ENCODE data around the gene SORL1-AS1.
"Not testable (repeated sequence)": the region's sequence is repeated elsewhere in the genome, so short reads cannot be mapped to it uniquely, and the experiment has no call there.

The SORL1-AS1 gene

DNA sequence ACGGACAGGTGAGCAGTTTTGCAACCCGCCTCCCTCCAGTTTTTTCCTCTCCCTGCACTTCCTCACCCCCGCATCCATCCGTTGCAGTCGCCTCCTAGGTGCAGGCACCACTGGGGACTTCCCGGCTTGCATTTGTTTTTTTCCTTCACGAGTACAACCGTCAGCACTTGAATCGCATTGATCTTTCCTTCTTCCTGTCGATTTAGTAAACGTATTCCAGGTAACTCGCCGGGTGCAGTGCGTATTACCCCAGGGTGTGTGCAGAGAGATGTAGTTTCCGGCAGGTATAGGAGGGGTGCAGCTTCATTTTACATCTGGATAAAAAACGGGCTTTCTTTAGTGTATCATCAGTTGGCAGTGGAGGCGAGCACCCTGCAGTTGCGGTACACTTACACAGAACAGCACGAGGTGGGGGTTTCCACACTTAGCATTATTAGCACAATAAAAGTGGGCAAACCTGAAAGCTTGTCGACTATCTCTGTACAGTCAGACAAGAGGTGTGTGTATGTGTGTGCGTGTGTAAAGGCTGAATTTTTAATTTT, at the start of gene SORL1-AS1:
Gene SORL1-AS1 (minus strand): TSS at position 359 of the 542 bp plus-strand sequence.
- DNase-seq: no peak

DNA sequence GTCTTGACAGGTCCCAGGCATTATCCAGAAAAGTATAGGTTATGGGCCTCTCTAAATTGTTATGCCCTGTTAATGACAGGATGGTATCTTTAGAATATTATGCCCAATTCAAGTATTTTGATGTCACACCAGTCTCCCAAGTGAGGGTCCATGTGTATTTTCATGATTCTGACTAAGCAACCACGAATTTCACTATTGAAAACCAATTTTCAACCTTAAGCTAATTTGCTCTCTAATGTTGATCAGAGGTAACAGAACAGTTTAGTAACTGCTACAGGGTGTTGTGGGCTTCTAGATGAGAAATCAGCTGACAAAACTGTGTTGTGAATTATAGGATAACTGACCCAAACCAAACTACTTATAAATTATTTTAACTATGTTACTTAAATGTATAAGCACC, 48.0 kb upstream of the SORL1-AS1 start:
- DNase-seq: no peak

DNA sequence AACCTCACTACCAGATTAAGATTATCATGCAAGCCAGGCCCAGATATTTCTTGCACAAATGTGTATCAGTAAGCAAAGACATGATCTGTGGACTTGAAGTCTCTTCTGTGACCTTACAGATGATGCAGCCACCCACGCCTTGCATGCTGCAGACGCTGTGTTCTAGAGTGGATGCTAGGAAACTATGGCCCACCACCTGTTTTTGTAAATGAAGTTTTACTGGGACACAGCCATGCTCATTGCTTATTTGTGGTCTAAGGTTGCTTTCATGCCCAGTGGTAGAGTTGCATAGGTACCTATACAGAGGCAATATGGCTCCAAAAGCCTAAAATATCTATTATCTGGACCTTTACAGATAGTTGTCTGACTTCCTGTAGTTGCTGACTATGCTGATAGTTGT, 47.5 kb upstream of the SORL1-AS1 start:
- DNase-seq: no peak

DNA sequence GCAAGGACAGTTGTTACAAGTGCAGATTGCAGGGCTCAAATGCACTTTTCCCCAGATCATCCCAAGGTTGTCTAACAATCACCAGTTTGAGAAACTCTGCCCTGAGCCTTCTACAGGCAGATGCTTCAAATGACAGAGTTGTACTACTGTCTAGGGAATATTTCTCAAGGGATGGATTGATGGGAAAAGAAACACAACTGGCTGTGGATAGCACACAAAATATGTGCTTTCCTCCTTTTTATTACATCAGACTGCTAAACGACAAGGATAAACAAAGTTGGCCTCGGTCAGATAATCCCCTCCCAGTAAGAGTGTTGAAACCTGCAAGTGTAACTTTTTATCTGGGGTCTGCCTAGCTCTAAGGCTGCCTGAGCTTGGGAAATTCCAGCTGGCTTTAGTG, 46.6 kb upstream of the SORL1-AS1 start:
- DNase-seq: no peak

DNA sequence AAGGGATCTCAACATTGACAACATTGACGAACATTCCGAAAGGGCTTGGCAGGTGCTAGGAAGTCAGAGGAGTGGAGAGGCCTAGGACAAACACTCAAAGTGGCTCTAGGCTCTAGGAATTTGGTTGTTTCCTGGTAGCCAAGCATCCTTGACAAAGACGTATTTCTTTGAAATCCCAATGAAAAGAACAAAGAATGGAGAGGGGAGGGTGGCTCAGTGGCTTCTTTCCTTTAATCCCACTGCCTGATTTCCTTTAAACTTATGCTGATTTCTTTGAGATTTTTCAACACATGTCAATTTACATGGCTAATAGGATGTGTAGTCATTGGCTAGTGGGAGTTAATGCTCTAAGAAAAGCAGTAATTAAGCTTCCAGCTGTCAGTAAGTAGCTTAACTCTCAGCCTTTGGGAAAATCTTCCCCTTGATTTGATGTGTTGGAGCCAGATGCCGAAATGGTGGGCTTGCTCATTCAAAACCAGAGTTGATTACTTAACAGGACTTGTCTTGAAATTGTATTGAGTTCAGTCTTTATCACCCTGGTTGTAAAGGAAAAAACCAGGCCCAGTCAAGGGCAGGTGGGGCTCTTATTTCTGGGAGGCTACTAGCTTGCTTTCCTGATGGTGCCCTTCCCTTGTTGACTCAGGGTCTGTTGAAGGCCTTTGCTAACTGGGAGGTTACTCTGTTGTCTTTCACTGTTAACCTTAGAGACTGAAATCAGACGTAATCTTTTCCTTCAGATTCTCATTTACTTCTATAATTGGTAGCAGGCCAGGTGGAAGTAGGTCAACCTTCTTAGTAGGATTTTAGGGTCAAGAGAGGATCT, 44.6 kb upstream of the SORL1-AS1 start:
- no peak for DNase-seq

DNA sequence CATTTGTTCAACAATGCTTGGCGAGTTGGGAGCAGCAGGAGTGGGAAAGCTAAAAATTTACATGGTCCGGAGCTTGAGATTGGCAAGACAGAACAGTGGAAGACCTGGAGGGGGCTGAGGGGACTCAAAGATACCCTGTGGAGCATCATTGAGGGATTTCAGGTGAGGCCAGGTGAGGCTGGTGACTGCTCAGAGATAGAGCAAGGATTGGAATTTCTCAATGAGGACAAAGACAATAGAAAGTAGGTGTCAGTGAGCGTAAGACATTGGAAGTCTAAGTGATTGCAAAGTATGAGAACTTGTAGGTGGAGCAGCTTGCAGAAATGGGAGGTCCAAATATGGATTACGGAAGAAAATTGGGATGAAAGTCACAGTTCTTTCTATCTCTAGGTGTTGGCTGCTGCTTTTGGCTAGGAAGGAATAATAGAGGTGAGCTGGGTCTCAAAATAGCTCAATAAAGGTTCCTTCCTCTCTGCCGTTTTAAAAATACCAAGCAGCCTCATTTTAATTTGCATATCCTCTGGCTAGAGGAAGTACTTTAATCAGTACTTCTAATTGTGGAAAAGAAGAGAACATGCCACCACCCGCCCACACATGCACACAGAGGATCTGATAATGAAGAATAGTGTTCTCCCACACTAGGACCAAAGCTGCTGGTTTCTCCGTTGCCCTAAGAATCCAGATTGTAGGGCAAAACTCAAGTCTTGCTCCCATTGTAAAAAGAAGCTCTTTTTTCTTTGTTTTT, 41.8 kb upstream of the SORL1-AS1 start:
- DNase-seq: peak; percentile 66

DNA sequence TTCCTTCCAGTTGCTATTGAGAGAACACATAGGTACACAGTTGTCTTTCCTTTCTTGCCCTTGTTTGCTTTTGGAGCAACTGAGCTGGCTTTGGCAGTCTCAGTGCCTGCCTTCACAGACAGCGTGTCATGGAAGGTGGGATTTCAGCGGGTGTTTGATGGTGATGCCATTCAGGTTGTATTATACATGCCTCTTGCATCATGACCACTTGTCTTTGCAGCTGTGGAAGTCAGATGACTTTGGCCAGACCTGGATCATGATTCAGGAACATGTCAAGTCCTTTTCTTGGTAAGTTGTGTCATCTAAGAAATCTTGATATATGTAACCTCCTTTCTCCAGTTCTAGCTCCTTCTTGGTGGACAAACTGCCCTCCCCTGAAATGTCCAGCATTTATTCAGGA, 37.1 kb upstream of the SORL1-AS1 start:
- peak; percentile 22 for DNase-seq

DNA sequence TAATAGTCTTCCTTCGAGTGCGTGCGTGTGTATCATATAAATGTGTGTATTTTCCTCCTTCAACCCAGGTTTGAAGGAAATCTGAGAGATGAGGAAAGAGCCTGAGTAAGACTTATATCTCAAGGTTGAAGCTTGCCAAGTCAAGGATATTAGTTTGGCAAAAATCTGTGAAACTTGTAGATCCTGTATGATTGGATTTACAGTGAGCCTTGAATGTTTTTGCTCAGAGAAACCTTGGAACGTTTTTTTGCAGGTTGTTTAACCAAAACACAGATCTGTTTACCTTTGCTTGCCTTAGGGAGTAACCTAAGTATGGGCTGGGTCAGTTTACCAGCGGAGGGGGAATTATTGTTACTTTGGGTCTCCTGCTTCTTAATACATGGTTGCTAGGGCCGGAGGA, 35.9 kb upstream of the SORL1-AS1 start:
- no peak for DNase-seq

DNA sequence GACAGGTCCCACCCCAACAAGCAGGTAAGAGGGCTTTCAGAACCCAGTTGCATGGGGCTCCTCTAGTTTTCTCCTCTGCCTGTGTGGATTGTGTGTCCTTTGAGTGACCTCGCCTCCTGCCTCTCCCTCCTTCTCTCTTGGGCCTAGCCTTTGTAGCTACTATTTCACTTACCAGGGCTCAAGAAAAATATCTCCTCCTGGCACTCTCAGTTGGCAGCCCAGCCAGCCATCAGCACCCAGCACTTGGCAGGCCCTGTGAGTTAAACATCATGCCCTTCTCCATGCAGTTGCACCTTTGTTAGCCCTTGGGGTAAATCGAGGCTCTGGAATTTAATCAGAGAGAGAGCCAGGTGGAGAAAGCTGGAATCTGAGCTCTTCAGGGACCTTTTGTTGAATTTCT, 35.4 kb upstream of the SORL1-AS1 start:
- DNase-seq: no peak

DNA sequence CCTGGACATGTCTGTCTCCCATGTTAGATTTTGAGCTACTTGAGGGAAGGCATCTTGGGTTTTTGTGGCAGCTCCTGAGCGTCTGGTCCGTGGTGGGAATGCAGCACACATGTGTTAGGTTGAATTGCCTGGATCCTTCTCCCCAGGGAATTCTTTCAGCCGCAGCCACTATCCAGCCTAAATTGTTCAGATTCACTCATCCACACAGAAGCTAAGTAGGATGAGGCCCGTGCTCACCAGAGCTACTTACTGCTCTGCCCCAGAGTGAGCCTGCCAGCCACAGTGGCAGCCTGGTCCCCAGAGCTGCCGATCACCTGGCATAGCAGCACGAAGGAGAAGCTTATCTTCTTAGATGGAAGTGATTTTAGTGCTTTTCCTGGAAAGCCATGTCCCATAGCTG, 34.4 kb upstream of the SORL1-AS1 start:
- DNase-seq: no peak

DNA sequence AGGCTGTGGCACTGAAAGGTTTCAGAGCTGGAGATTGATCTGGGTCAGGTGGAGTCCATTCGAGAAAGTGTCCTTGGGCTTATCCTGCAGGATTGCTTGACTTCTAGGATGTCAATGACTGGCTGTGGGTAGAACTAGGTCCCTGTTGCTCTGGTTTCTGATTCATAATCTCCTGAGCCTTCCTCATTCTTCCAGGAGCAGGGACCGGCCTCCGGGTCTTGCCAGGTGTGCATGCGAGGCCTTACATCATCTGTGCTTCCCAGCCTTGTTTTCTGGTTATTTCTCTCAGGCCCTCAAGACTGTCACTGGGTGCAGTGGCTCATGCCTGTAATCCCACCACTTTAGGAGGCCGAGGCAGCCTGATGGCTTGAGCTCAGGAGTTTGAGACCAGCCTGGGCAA, 33.3 kb upstream of the SORL1-AS1 start:
- no peak for DNase-seq

DNA sequence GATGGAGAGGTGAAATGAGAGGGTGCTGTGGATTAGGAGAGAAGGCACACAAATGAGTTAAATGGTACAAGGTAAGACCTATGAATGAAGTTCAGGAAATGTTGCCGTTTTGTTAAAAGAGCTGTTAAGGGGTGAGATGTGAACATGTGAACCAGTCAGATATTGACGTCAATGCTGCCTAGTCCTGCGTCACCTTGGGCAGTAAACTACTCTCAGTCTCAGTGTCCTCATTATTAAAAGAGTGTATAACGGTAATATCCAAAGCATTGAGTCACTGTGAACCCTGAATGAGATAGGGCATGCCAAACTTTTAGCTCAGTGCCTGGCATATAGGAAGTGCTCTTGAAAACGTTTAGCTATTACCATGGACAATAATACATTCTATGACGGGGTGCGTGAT, 32.4 kb upstream of the SORL1-AS1 start:
- DNase-seq: no peak

DNA sequence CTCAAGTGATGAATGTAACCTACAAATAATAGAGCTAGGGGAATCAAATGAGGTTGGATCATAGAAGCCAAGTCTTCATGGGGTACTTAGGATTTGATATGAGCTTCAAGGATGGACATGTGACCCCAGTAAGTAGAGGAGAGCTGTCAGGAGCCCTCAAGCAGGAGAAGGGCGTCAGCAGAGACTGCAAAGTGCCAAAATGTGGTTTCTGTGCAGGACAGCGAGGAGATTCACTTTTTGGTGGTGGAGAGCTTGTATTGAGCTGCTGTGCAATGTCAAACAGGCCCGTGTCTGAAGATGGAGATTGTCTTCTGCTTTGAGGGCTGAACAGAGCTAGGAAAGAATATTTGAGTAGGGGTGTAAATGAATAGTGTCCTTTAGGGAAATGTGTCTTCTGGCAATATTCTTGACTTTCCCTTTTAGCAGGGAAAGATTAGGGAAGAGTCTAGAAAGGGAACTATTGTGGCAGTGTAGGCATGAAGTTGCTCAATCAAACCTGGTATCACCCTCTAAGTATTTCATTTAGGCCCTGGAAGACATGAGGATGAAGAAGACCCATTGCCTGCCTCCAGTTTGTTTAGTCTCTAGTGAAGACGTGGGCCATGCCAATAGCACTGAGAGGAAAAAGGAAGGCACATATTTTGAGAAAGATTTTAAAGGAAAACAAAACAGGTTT, 31.2 kb upstream of the SORL1-AS1 start:
- DNase-seq: peak; percentile 67

DNA sequence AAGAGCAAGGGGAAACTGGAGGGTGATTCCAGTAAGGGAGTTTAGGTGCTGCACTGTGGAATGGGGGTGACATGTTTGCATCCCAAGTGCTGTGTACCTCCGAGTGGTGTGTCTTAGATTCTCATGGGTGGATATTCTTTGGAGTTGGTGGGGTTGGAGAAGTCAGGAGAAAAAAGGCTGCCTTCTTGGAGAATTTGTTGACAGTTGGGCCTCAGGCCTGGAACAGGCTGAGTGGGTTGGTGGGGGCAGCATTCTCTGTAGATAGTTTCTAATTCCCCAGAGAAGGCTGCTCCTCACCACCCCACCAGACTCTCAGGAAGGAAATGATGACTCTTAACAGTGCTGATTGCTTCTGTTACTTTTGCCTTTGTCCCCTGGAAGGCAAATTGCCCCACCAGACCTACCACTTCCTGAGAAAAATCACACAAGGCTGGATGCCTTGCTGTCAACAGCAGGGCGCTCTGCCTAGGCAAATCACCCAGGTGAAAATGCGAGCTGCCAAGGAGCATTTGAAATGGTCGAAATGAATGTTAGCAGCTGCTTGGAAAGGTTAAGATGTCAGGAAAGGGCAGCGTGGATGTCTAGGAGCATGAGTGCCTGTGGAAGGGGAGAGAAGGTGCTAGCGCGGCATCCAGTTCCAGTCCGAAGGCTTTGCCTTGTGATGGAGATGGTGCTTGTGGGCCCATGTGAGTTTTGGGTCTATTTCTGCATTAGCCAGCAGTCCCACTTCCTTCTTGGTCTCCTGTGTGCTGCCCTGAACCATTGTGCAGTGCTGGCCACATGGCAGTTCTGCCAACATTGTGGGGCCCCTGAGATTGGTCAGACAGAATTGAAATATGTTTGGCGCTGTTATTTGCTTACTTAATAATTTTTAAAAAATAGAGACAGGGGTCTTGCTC, 29.7 kb upstream of the SORL1-AS1 start:
- peak; percentile 73 for DNase-seq

DNA sequence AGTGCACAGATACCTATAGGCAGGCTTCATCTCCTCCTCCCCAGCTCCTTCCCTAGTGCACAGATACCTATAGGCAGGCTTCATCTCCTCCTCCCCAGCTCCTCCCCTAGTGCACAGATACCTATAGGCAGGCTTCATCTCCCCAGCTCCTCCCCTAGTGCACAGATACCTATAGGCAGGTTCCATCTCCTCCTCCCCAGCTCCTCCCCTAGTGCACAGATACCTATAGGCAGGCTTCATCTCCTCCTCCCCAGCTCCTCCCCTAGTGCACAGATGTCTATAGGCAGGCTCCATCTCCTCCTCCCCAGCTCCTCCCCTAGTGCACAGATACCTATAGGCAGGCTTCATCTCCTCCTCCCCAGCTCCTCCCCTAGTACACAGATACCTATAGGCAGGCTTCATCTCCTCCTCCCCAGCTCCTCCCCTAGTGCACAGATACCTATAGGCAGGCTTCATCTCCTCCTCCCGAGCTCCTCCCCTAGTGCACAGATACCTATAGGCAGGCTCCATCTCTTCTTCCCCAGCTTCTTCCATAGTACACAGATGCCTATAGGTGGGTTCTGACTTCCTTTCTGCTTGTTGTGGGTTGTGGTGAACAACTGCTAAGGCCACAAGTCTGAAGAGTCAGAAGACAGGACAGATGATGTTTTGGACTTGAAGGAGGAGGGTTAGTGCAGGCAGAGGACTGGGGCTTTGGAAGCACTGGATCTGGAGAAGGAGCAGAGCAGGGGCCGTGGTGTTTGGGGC, 28.9 kb upstream of the SORL1-AS1 start:
- not testable (repeated sequence) for DNase-seq

DNA sequence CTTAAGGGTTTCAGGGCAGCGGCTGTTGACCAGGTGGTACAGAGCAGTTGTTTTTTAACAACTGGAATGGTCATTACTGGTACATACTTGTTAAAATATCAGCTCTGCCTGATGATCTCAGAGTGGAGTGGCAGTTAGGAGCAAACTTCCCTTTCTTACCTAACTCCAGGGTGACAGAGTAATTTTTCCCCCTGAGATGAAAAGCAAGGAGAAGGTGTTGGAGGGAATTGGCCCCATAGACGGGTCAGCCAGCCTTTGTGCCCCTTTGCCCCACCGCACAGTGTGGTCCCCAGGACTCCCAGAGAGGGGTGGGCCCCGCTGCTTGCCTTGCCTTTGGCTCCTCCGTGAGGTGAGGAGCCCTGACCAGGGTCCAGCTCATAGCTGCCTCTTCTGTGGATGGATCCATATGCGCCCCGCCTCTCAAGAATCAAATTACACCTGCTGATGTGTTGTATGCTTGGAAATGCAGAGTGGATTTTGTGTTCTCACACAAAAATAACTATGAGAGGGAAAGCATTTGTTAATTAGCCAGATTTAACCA, 27.0 kb upstream of the SORL1-AS1 start:
- peak; percentile 54 for DNase-seq

DNA sequence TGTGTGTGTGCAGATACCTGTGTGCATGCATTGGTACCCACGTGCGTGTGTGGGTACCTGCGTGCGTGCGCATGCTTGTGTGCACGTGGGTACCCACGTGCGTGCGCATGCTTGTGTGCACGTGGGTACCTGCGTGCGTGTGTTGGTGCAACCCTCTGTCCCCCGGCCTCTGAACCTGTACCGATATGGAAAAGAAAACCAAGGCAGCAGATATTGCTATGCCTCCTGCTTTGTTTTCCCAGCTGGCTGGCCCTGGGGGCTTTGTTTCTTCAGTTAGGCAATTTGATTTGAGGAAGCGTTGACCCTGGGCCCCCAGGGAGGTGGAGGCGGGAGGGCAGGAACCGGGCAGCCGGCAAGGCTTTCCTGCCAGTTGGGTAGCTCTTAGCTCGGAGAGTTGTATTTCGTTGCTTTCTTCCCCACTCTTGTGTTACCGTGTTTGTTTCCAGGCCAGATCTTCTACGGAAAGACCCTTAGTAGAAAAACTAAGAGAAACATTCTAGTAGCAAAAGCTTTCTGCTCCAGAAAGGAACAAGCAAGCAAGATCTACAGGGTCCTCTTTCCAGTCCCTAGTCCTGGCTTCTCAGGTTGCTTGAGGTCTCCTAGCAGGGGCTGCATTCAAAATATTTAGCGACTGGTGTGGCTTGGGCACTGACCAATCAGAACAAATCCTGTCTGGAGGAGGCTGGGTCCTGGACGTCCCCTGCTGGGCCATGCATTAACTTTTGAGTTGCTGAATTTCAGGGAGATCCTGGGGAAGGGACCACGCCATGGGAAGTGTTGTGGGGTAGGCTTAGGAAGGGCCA, 26.3 kb upstream of the SORL1-AS1 start:
- DNase-seq: no peak

DNA sequence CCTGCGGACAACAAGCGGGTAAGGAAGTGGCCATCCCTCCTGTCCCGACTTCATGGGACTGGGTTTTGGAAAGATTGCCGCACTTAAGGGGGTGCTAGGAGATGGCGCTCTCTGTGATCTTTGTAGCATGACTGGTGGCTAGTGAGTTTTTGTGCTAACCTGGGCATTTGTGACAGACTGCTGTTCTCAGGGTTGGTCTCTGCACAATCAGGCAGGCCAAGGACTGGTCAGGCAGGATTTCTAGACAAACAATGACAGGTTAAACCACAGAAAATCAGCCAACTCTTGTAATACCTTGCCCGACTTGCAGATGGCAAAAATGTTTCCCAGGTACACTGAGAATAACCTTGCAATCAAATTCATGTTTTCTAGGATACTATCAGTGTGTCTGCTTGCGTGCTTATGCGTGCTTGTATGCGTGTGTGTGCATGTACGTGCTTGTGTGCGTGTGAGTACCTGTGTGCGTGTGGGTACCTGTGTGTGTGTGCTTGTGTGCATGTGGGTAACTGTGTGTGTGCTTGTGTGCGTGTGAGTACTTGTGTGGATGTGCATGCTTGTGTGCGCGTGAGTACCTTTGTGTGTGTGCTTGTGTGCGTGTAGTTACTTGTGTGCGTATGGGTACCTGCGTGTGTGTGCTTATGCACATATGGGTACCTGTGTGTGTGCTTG, 25.6 kb upstream of the SORL1-AS1 start:
- no peak for DNase-seq

DNA sequence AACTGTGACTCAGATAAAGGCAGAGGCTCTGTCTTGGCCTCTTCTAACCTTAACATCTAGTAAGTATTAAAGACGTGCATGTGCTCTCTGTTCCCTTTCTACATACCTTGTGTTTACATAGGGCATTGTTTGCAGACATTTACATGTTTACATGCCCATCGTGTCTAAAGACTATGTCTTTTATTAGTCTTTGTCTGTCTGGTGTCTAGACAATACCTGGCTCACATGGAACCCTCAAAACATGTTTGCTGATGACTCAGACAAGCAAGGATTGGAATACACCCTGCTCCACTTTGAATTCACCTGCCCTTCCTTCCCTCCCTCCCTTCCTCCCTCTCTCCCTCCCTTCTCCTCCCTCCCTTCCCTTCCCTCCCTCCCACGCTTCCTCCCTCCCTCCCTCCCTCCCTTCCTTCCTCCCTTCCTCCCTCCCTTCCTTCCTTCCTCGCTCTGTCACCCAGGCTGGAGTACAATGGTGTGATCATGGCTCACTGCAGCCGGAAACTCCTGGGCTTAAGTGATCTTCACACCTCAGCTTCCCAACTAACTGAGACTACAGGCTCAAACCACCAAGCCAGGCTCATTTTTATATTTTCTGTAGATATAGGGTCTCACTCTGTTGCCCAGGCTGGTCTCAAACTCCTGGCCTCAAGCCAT, 23.7 kb upstream of the SORL1-AS1 start:
- DNase-seq: no peak
